GM19438 (cell line): ENCODE results near the gene WDR55.
"Not testable (repeated sequence)": the region's sequence is repeated elsewhere in the genome, so short reads cannot be mapped to it uniquely, and the experiment has no call there.

Experiments used
- ATAC-seq: cut with Tn5 transposase; IDR thresholded peaks from one replicate; pipeline ENCODE4 v1.9.1; 2021; ENCODE audit warnings: low read depth; ENCODE audit not compliant: unreplicated experiment

The WDR55 gene

GRCh38 chr5:140707812-140708211, 43.1 kb downstream of the WDR55 start:
- ATAC-seq = no peak

- not testable (repeated sequence) for ATAC-seq
These were observed 44.1 kb downstream of the WDR55 start for GRCh38 chr5:140708787-140709186.

- ATAC-seq = peak; percentile 89
These were observed 46.3 kb downstream of the WDR55 start for GRCh38 chr5:140710899-140711552.

GRCh38 chr5:140711794-140712193, 47.1 kb downstream of the WDR55 start:
- no peak for ATAC-seq

GRCh38 chr5:140713562-140714094, 48.9 kb downstream of the WDR55 start:
- no peak for ATAC-seq

- not testable (repeated sequence) for ATAC-seq
These were observed 51.5 kb downstream of the WDR55 start for GRCh38 chr5:140716238-140716637.

- no peak for ATAC-seq
These were observed 53.5 kb downstream of the WDR55 start for GRCh38 chr5:140718266-140718592.

- ATAC-seq = not testable (repeated sequence)
These were observed 56.0 kb downstream of the WDR55 start for GRCh38 chr5:140720738-140721137.

- not testable (repeated sequence) for ATAC-seq
These were observed 56.7 kb downstream of the WDR55 start for GRCh38 chr5:140721395-140721794.
